ENCODE results near the gene C2CD2L.
A peak's percentile ranks its signal among the peaks of the same experiment; 100 is the strongest.

The C2CD2L gene

DNA sequence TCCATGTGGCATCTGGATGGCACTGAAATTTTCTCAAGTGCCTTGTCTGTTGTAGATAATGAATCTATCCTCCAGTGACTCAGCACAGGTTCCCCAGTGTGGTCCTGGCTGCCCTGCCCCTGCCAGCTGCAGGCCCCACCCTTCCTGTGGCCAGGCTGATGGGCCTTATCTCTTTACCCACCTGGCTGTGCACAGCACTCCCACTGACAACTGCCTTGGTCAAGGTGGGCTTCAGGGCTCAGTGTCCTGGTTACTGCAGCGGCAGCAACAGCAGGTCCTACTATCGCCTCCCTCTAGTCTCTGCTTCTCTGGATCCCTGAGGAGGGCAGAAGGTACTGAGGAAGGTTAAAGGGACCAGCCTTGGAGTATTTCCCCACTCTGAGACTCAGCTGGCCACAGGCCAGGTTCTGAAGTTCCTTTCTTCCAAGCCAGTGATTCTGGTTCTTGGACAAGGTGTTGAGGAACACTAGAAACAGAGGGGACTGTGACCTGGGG lies 19.4 kb upstream of the C2CD2L start:
- DNase-seq (ENCODE audit: low read depth): no peak
- H3K4me3 ChIP-seq (ENCODE audit: low read depth, low read length): no peak overlapping the region
- TF ChIP-seq, protein P1, sequence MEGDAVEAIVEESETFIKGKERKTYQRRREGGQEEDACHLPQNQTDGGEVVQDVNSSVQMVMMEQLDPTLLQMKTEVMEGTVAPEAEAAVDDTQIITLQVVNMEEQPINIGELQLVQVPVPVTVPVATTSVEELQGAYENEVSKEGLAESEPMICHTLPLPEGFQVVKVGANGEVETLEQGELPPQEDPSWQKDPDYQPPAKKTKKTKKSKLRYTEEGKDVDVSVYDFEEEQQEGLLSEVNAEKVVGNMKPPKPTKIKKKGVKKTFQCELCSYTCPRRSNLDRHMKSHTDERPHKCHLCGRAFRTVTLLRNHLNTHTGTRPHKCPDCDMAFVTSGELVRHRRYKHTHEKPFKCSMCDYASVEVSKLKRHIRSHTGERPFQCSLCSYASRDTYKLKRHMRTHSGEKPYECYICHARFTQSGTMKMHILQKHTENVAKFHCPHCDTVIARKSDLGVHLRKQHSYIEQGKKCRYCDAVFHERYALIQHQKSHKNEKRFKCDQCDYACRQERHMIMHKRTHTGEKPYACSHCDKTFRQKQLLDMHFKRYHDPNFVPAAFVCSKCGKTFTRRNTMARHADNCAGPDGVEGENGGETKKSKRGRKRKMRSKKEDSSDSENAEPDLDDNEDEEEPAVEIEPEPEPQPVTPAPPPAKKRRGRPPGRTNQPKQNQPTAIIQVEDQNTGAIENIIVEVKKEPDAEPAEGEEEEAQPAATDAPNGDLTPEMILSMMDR (IDR thresholded peaks at IDR 0.05; ENCODE audit: low read depth, low read length, missing control alignments): no peak
- in situ Hi-C loops (cut with HindIII; ENCODE audit: low sequenced_read_pairs): no loop called here

DNA sequence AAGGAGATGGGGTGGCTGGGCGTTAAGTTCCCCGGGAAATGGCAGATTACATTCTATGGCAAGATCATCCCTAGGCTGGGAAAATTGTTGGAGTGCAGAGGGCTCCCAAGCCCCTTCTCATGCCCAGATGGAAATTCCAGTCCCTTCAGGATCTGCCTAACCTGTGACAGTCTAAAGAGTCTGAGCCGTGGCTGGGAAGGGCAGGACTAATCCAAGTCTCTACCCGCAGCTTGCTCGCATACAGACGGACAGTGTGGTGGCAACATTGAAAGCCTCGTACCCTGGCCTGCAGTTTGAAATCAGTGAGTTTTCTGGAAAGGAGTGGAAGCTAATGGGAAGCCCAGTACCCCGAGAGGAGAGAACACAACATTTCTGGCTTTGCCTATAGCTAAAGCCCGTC lies 18.7 kb upstream of the C2CD2L start:
- DNase-seq (ENCODE audit: low read depth): no peak
- no peak overlapping the region for H3K4me3 ChIP-seq (ENCODE audit: low read depth, low read length)
- in situ Hi-C loops (cut with HindIII; ENCODE audit: low sequenced_read_pairs): no loop called here
- TF ChIP-seq, protein P1 (IDR thresholded peaks at IDR 0.05; ENCODE audit: low read depth, low read length, missing control alignments): no peak

DNA sequence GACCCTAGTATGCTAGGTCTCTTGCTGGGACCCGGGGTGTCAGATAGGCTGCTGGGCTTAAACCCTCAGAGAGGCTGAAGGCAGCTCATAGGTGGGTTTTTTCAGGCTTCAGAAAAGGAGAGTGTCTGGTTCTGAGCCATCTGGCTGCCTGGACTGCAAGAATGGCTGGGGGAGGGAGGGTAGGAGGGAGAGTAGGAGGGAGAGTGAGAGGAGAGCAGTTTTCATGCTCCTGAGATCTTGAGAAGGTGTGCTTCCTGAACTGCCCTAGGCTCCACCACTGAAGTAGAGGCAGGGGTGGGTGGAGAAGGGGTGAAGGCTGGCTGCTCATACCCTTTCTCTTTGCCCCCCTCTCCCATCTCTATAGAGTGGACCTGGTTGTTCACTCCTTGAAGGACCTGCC lies 17.8 kb upstream of the C2CD2L start:
- in situ Hi-C loops (cut with HindIII; ENCODE audit: low sequenced_read_pairs): no loop called here
- DNase-seq (ENCODE audit: low read depth): no peak
- H3K4me3 ChIP-seq (ENCODE audit: low read depth, low read length): no peak overlapping the region
- TF ChIP-seq, protein P1 (IDR thresholded peaks at IDR 0.05; ENCODE audit: low read depth, low read length, missing control alignments): no peak

DNA sequence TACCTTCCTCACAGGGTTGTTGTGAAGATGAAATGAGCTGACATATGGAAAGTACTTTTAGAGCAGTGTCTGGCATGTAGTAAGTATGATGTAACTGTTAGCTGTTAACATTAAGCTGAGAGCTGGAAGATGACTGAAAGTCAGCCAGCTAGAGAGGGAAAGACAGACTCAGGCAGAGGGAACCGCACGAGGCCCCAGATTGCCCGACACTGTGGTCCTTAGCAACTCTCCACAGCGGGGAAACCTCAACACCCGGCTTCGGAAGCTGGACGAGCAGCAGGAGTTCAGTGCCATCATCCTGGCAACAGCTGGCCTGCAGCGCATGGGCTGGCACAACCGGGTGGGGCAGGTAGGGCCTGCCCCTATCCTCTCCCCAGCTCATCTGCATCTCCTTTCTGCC lies 16.0 kb upstream of the C2CD2L start:
- no peak overlapping the region for H3K4me3 ChIP-seq (ENCODE audit: low read depth, low read length)
- in situ Hi-C loops (cut with HindIII; ENCODE audit: low sequenced_read_pairs): no loop called here
- TF ChIP-seq, protein P1 (IDR thresholded peaks at IDR 0.05; ENCODE audit: low read depth, low read length, missing control alignments): no peak
- DNase-seq (ENCODE audit: low read depth): no peak

DNA sequence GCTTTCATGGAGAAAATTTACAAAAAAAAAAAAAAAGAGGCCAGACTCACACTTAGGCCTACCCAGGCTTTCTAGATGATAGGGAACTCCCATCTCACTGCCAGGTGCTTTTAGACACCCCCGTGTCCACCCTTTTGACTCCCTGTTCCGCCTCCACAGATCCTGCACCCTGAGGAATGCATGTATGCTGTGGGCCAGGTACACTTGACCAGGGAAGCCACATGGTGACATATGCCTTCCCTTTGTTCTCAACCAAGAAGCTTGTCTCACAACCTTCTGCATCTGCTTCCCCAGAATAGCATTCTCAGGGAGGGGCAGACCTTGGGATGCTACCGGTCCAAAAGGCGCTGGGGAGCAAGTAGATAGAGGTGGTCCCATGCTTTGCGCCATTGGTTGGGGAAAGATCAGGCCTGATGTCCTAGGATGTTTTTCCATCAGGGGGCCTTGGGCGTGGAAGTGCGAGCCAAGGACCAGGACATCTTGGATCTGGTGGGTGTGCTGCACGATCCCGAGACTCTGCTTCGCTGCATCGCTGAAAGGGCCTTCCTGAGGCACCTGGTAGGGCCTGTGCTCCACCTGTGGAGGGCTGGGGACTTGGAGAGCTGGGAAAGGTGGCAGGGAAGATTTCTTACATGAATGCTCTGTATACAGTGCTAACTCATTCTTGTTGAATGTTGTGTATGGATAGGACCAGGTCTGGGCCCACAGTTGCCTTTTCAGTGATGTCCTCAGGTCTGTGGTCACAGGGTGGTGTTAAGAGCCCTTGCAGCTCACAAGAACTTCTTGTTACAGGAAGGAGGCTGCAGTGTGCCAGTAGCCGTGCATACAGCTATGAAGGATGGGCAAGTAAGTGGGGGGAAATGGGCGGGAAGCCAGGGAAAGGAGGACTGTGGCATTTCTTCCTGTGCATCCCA lies 14.9 kb upstream of the C2CD2L start:
- TF ChIP-seq, protein P1 (IDR thresholded peaks at IDR 0.05; ENCODE audit: low read depth, low read length, missing control alignments): no peak
- DNase-seq (ENCODE audit: low read depth): no peak
- in situ Hi-C loops (cut with HindIII; ENCODE audit: low sequenced_read_pairs): no loop called here
- peak overlapping the region; percentile 73 for H3K4me3 ChIP-seq (ENCODE audit: low read depth, low read length)

DNA sequence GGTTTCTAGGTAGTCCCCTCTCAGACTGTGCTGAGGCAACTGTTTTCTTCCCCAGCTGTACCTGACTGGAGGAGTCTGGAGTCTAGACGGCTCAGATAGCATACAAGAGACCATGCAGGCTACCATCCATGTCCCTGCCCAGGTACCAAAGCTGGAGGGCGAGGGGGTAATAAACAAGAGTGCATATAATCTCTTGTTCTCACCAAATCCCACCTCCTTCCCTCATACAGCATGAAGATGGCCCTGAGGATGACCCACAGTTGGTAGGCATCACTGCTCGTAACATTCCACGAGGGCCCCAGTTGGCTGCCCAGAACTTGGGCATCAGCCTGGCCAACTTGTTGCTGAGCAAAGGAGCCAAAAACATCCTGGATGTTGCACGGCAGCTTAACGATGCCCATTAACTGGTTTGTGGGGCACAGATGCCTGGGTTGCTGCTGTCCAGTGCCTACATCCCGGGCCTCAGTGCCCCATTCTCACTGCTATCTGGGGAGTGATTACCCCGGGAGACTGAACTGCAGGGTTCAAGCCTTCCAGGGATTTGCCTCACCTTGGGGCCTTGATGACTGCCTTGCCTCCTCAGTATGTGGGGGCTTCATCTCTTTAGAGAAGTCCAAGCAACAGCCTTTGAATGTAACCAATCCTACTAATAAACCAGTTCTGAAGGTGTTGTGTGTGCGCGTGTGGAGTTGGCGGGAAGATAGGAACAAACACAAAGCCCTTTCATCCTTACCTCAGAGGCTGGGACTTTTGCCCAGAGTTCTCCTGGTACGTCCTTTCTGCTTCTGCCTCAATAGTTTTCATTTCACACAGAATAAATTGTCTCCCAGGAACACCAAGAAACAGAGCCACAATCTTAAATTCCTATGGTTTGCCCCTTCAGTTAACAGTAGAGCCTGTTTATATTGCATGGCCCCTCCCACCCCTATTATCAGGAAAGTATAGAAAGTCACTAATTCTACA lies 14.0 kb upstream of the C2CD2L start:
- in situ Hi-C loops (cut with HindIII; ENCODE audit: low sequenced_read_pairs): no loop called here
- peak overlapping the region; percentile 73 for H3K4me3 ChIP-seq (ENCODE audit: low read depth, low read length)
- peak; percentile 81 for DNase-seq (ENCODE audit: low read depth)
- TF ChIP-seq, protein P1 (IDR thresholded peaks at IDR 0.05; ENCODE audit: low read depth, low read length, missing control alignments): no peak
